ENCODE results near the gene GUCY2D. TPM values are rescaled to one million over a fixed set of nuclear protein-coding genes. Genes with fewer than 3 reads are reported as not detected.

The GUCY2D gene
- total RNA-seq, 2 experiments from 2014 or later, result not detected

DNA sequence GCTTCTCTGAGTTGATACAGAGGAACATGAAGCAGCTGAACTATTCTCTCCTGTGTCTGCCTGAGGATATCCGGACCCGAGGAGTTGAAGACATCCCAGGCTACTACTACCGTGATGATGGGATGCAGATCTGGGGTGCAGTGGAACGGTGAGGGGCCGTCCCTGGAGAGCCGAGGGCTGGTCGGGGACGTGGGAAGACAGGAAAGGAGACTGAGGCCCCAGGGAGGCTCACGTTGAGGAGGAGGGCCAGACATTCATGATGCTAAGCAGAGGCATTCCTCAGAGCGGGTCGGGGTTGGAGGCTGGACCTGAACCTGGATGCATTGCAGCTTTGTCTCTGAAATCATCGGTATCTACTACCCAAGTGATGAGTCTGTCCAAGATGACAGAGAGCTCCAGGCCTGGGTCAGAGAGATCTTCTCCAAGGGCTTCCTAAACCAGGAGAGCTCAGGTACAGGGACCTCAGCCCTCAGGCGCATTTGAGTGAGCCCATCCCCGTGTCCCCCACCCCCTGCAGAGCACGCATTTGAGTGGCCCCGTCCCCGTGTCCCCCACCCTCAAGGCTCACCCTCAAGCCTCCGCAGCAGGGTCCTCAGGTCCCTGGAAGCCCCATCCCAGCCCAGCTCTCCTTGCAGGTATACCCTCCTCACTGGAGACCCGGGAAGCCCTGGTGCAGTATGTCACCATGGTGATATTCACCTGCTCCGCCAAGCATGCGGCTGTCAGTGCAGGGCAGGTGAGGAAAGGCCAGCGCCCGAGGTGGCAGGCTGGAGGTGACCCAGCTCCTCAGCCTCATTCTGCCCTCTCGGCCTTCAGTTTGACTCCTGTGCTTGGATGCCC is 44.7 kb downstream of the GUCY2D start:
- BruUV-seq (replicated peaks), result no TSS peak

DNA sequence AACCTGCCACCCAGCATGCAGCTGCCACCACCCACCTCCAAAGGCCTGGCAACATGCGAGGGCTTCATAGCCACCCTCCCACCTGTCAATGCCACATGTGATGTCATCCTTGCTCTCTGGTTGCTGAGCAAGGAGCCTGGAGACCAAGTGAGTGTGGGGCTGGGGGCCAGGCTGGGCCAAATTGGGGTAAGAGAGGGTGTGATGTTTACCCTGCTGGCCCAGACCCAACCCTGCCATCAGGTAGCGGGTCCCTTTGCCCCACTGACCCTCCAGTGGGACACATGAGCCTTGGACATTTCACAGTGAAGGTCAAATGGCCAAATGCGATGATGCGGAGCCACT is 45.3 kb downstream of the GUCY2D start:
- no peaks in the 10 kb centered on the region for H3K36me3 ChIP-seq (ENCODE audit: insufficient read depth, low read length)
- no peak overlapping the region for H3K4me2 ChIP-seq (ENCODE audit: low read length)
- no peak overlapping the region for H2AFZ ChIP-seq (ENCODE audit: low read length)
- H3K79me2 ChIP-seq (ENCODE audit: insufficient read depth, low read depth, low read length), result no peaks in the 10 kb centered on the region
- BruUV-seq (replicated peaks), result no TSS peak
- H3K4me3 ChIP-seq (ENCODE audit: low read depth, low read length, poor library complexity, severe bottlenecking), result no peak overlapping the region
- no peaks in the 10 kb centered on the region for H3K4me1 ChIP-seq (ENCODE audit: insufficient read depth, low read length, poor library complexity, severe bottlenecking)
- no peak overlapping the region for H3K27ac ChIP-seq (ENCODE audit: low read depth, low read length, poor library complexity, severe bottlenecking)
- H3K9me2 ChIP-seq (ENCODE audit: insufficient read depth, low read length), result no peaks in the 10 kb centered on the region
- CTCF ChIA-PET (ENCODE audit: unreplicated experiment), result no interaction called here
- intact Hi-C loops (cut with micrococcal nuclease; ENCODE audit: unreplicated experiment), result loop anchor here (10.0 kb wide), 1 partner anchor 223 kb away; no protein-coding TSS in a partner anchor
- no peak for DNase-seq (ENCODE audit: low spot score)
- no peaks in the 10 kb centered on the region for H4K20me1 ChIP-seq (ENCODE audit: insufficient read depth, low read length)
- POLR2A ChIA-PET, result no interaction called here
- no peak for TF ChIP-seq EZH2phosphoT487 (IDR thresholded peaks at IDR 0.05; ENCODE audit: borderline replicate concordance, low read depth, low read length)
- TF ChIP-seq, protein P1, sequence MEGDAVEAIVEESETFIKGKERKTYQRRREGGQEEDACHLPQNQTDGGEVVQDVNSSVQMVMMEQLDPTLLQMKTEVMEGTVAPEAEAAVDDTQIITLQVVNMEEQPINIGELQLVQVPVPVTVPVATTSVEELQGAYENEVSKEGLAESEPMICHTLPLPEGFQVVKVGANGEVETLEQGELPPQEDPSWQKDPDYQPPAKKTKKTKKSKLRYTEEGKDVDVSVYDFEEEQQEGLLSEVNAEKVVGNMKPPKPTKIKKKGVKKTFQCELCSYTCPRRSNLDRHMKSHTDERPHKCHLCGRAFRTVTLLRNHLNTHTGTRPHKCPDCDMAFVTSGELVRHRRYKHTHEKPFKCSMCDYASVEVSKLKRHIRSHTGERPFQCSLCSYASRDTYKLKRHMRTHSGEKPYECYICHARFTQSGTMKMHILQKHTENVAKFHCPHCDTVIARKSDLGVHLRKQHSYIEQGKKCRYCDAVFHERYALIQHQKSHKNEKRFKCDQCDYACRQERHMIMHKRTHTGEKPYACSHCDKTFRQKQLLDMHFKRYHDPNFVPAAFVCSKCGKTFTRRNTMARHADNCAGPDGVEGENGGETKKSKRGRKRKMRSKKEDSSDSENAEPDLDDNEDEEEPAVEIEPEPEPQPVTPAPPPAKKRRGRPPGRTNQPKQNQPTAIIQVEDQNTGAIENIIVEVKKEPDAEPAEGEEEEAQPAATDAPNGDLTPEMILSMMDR (conservative IDR thresholded peaks at IDR 0.05; ENCODE audit: low read length), result no peak
- no peaks in the 10 kb centered on the region for H3K9me3 ChIP-seq (ENCODE audit: low read length)

More for the DNA sequence above, 44.7 kb downstream of the GUCY2D start:
- no peaks in the 10 kb centered on the region for H3K9me2 ChIP-seq (ENCODE audit: insufficient read depth, low read length)
- H3K79me2 ChIP-seq (ENCODE audit: insufficient read depth, low read depth, low read length), result no peaks in the 10 kb centered on the region
- no peak for DNase-seq (ENCODE audit: low spot score)
- intact Hi-C loops (cut with micrococcal nuclease; ENCODE audit: unreplicated experiment), result loop anchor here (10.0 kb wide), 1 partner anchor 222 kb away; no protein-coding TSS in a partner anchor
- no peak overlapping the region for H3K4me2 ChIP-seq (ENCODE audit: low read length)
- H3K27ac ChIP-seq (ENCODE audit: low read depth, low read length, poor library complexity, severe bottlenecking), result no peak overlapping the region
- no peak overlapping the region for H3K4me3 ChIP-seq (ENCODE audit: low read depth, low read length, poor library complexity, severe bottlenecking)
- no peaks in the 10 kb centered on the region for H3K36me3 ChIP-seq (ENCODE audit: insufficient read depth, low read length)
- no peaks in the 10 kb centered on the region for H3K4me1 ChIP-seq (ENCODE audit: insufficient read depth, low read length, poor library complexity, severe bottlenecking)
- H2AFZ ChIP-seq (ENCODE audit: low read length), result no peak overlapping the region
- no peaks in the 10 kb centered on the region for H3K9me3 ChIP-seq (ENCODE audit: low read length)
- CTCF ChIA-PET (ENCODE audit: unreplicated experiment), result no interaction called here
- no peaks in the 10 kb centered on the region for H4K20me1 ChIP-seq (ENCODE audit: insufficient read depth, low read length)
- TF ChIP-seq, protein P1 (conservative IDR thresholded peaks at IDR 0.05; ENCODE audit: low read length), result no peak
- no peak for TF ChIP-seq EZH2phosphoT487 (IDR thresholded peaks at IDR 0.05; ENCODE audit: borderline replicate concordance, low read depth, low read length)
- POLR2A ChIA-PET, result interaction anchor here (0.5 kb wide), 1 partner anchor 279 kb away, joined by 4 read pairs; no protein-coding TSS in a partner anchor

DNA sequence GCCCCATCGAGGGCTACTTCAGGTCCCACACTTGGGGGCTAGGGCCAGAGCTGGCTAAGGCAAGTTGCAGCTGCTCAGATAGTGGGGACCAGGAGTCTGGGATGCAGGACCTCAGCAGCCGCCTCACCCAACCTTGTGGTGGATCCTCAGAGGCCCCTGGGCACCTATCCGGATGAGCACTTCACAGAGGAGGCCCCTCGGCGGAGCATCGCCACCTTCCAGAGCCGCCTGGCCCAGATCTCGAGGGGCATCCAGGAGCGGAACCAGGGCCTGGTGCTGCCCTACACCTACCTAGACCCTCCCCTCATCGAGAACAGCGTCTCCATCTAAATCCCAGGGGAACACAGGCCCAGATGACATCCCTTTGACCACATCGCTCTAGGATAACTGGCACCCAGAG is 45.8 kb downstream of the GUCY2D start:
- intact Hi-C loops (cut with micrococcal nuclease; ENCODE audit: unreplicated experiment), result loop anchor here (10.0 kb wide), 1 partner anchor 223 kb away; no protein-coding TSS in a partner anchor
- TF ChIP-seq EZH2phosphoT487 (IDR thresholded peaks at IDR 0.05; ENCODE audit: borderline replicate concordance, low read depth, low read length), result no peak
- TF ChIP-seq, protein P1 (conservative IDR thresholded peaks at IDR 0.05; ENCODE audit: low read length), result no peak
- Histone ChIP-seq H3K4me1 (ENCODE audit: insufficient read depth, low read length, poor library complexity, severe bottlenecking) (no peaks in the 10 kb centered on the region), H3K9me2 (ENCODE audit: insufficient read depth, low read length) (no peaks in the 10 kb centered on the region), H3K4me2 (ENCODE audit: low read length) (no peak overlapping the region), H2AFZ (ENCODE audit: low read length) (no peak overlapping the region), H3K79me2 (ENCODE audit: insufficient read depth, low read depth, low read length) (no peaks in the 10 kb centered on the region), H3K4me3 (ENCODE audit: low read depth, low read length, poor library complexity, severe bottlenecking) (no peak overlapping the region), H3K27ac (ENCODE audit: low read depth, low read length, poor library complexity, severe bottlenecking) (no peak overlapping the region), H4K20me1 (ENCODE audit: insufficient read depth, low read length) (no peaks in the 10 kb centered on the region), H3K9me3 (ENCODE audit: low read length) (no peaks in the 10 kb centered on the region), H3K36me3 (ENCODE audit: insufficient read depth, low read length) (no peaks in the 10 kb centered on the region)
- no TSS peak for BruUV-seq (replicated peaks)
- POLR2A ChIA-PET, result no interaction called here
- no peak for DNase-seq (ENCODE audit: low spot score)
- CTCF ChIA-PET (ENCODE audit: unreplicated experiment), result no interaction called here

Data from OCI-LY7 (cell line).